GM18499 (cell line): ENCODE measurements around the gene ELMO2.

ENCODE experiments used
- ATAC-seq: cut with Tn5 transposase; IDR thresholded peaks from one replicate; pipeline ENCODE4 v1.9.1; 2021; ENCODE audit warnings: moderate number of reproducible peaks; ENCODE audit not compliant: insufficient read depth, unreplicated experiment

The ELMO2 gene, protein sequence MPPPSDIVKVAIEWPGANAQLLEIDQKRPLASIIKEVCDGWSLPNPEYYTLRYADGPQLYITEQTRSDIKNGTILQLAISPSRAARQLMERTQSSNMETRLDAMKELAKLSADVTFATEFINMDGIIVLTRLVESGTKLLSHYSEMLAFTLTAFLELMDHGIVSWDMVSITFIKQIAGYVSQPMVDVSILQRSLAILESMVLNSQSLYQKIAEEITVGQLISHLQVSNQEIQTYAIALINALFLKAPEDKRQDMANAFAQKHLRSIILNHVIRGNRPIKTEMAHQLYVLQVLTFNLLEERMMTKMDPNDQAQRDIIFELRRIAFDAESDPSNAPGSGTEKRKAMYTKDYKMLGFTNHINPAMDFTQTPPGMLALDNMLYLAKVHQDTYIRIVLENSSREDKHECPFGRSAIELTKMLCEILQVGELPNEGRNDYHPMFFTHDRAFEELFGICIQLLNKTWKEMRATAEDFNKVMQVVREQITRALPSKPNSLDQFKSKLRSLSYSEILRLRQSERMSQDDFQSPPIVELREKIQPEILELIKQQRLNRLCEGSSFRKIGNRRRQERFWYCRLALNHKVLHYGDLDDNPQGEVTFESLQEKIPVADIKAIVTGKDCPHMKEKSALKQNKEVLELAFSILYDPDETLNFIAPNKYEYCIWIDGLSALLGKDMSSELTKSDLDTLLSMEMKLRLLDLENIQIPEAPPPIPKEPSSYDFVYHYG

DNA sequence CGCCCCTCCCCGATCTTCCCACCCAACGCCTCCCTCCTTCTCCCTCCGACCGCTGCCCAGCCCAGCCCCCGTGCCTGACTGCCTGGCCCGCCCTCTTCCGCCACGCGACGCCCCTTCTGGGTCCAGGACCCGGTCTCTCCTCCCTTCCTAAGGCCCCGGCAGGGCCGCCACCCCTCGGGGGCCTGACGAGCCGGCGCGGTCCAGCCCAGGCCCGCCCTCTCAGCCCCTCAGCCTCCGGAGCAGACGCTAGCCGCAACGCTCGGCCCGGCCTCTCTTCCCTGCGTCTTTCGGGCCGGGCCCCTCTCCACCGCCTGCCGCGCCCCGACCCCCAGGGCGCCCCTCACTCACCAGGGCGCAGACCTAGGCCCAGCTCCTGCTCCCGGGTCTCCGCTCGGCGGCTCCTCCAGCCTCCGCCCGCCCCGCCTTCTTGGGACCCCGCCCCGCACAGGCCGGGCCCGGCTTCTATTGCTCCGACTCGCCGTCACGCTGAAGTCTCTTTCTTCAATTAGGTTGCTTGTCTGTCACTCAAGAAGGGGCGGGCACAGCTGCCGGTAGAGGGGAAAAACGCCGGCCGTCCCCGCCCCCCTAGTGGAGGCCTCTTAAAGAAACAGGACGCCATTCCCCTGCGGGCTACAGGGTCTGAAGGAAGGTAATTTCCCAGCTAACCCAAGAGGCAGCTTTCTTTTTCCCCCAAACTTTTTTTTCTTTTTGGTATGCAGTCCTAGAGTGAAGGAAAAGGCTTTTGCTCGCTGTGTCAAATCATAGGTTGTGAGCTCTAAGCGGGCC is at the start of gene ELMO2:
ELMO2 (minus strand) TSS at position 416 of the 786 bp plus-strand sequence. CDS start 12,133 bp downstream, outside the sequence.
- peak; percentile 56 for ATAC-seq

DNA sequence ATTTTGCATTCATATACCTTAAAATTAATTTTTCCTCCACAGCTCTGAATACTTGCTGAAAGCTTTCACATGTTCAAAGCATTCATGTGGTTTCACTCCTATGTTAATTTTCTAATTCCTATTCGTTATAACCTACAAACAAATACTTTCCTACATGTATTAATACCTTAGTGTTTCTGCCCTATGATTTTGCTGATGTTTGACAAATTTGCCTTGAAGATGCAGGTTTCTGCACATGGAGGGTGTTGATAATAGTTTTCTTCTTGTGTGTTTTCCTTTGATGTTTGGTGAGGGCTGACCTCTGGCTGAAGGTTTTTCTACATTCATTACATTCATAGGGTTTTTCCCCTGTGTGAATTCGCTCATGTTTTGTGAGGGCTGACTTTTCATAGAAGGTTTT is 49.3 kb upstream of the ELMO2 start:
- ATAC-seq = no peak

DNA sequence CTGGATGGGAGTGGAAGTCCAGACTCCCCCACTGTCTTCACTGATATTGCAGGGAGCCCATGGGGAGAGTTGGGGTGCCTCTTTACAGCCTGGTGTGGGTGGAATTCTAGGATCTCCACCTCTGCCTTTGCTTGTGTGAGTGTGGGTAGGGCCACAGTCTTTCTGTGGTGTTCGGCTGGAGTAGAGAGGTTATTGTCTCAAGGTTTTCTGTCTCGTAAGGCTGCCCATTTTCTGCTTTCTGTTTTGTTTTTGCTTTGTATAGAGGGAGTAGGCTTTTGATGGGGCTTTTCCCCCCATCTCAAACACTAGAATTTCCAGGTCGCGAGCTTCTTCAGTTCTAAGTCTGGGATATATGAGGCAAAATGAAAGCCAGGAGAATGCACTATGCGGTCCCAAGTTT is 40.4 kb upstream of the ELMO2 start:
- ATAC-seq = no peak

DNA sequence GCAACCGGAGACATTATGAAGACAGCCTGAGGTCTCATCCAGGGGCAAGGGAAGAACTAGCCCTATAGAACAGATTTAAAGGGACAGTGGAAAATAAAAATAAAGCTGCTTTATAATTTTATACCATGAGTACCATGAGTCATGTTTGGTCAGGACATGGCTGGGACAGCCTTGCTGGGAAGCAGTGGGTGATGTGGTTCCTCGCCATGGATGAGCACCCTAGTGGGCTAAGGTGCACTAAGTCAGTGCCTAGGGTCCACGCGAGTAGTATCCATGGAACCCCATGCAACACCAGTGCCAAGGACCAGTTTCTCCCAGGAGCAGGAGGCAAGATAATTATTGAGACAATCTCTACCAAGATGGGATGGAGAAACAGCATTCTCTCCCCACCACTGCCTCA is 33.4 kb upstream of the ELMO2 start:
- ATAC-seq = no peak

DNA sequence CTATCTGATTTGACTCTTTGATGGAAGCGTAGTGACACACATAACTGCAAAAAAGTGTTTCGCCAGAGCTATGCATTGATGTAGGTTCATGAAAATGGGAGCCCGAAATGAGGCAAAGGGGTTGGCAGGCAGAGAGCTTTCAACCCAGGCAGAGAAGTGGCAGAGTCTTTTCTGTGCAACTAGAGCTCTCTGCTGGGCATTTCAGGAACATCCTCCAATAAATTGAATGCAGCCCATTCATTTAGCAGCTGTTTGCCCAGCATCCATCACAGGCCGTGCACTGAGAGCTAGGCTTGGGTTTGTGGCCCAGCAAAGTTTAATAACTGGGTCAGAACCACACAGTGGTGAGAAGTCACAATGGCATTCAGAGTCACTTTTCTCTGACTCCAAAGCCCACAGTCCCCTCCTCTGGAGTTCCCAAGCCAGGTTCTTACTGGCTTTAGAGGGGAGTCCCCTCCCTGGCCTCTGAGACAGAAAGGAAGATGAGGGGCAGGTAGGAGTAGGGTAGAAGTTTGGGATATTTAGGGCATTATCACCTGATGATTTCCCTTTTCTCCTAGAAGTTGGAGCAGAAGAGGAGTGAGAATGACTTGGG is 31.8 kb upstream of the ELMO2 start:
- ATAC-seq = no peak

DNA sequence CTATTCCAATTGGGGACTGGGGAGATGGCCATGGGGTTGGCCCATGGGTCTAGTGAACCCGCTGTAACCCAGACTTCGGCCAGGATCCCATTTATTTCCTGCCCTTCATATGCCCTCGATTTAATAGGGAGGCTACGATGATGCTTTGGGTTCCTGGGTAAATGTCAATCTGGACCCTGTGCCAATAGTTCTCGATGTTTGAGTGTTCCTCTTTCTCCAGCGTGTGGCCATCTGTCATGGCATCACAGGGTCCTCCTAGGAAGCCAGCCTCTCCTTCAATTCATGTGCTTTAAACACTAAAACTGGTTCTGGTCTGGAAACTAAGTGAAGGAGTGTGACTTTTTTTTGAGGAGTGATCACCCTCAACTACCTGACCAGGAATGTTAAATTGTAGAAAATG is 28.7 kb upstream of the ELMO2 start:
- no peak for ATAC-seq

DNA sequence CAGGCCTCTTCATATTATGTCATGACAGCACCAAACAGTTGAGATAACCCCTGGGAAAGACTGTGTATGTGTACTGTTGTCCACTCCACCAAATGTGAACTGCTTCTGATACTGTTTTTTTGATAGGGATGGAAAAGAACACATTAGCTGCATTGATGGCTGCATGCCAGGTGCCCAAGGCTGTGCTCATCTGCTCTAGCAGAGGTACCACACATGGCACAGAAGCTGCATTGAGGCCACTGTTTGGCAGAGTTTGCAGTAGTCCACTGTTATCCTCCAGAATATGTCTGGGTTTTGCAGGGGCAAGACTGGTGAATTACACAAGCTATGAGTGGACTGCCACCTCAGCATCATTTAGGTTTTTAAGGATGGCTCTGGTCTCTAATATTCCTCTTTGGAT is 28.2 kb upstream of the ELMO2 start:
- no peak for ATAC-seq

DNA sequence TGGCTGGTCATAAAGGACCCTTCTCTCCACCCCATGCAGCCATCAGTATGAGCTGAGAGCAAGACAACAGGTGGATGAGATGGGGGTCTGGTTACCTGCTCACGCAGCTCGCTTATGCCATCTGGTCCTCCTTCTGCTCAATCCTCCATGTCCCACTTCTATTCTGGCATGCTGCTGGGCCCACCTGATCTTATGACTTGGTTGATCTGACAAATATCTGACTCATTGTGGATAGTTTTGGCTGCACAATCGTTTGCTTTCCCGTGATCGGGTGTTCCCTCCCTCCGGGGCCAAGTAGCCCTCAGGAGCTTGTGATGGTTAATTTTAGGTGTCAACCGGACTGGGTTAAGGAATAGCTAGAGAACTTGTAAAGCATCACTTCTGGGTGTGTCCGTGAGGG is 26.6 kb upstream of the ELMO2 start:
- ATAC-seq = no peak

DNA sequence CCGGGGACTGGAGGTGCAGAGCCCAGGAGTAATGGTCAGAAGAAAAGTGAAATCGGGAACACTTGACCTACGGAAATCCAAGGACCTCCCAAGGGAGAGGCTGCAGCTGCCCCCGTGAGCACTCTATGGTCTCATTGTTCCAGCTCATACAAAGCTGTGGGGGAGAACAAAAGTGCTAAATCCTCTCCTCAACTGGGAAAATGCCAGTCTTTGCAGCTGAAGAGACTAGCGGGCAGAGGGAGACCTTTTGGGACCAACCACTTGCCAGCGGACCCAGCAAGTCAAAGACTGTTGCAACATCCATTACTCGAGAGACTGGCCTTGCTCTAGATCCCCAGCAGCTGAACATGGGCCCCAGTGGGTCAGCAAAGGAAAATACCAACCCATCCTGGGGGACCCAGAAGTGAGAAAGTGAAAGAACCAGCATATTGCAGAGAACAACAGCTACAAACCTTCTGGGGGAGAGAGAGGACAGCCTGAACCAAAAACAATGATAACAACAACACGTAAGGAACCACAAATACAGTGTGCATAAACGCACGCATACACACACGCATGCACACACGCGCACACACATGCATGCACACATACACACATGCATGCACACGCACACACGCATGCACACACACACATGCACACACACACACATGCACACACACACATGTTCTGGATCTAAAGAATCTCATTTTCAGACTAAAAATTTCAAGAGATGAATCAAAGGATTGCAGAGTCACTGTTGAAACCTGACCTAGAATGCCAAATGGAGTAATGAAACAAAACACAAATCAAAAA is 24.7 kb upstream of the ELMO2 start:
- ATAC-seq = no peak

DNA sequence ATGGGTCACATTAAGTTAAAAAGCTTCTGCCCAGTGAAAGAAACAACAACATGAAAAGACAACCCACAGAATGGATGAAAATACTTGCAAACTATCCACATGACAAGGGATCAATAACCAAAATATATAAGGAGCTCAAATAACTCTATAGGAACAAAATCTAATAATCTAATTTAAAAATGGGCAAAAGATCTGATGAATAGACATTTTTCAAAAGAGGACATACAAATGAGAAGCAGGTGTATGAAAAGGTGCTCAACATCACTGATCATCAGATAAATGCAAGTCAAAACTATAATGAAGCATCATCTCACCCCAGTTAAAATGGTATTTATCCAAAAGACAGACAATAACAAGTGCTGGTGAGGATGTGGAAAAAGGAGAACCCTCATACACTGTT is 21.0 kb upstream of the ELMO2 start:
- ATAC-seq = no peak

DNA sequence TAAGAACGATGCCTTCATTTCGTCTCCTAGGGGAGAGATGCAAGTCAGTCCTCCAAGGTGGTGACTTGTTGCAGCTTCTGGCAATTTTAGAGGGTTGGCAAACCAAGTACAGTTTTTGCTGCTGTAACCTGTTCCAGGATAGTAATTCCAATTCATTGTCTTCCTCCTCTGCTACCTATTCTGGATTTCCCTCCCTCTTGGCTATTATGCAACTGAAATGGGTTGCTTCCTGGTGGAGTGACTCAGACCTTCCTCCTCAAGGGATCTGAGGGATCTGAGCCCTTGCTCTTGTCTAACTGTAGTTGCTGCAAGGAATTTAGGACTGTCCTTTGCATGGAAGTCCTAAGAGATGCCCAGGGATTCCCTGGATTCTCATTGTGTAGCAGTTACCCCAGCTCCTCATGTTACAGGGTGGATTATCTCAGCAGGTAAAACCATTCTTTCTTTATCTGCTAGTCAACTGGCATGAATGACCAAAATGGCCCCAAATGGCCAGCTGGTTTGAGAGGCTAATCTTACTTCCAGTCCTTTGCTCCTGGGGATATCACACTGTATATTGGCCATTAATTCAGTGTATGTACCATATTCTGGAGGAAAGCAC is 17.6 kb upstream of the ELMO2 start:
- ATAC-seq = no peak

DNA sequence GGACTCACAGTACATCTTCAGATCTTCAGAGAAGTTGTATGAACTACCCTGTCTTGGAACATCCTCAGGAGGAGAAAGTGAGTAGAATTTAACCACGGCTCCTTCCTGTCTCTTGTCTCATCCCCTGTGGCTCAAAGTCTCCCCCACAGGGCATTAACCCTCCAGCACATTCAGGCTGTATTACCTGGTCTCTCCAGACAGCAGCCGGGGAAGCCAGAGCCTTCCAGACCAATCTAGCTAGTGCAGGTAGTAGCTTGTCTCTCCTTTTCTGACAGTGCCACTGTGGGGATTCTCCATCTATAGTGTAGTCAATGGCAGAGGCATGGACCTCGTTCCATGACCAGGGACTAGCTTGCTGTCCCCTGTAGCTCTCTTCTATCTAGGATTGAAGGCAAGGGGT is 16.9 kb upstream of the ELMO2 start:
- ATAC-seq = no peak

DNA sequence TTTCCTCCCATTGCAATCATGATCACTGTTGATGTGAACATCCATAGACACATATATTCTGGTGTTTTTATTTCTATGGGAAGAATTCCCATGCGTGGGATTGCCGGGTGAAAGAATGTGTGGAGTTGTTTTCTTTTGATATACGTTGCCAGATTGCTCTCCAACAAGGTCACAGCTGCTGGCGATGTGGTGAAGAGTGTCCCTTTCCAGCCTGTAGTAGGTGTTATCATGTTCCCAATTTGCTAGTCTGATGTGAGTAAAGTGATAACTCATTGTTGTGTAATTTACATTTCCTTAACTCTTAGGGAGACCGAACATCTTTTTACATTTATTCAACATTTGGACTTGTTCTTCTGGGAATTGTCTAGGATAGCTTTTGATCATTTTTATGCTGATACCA is 14.5 kb upstream of the ELMO2 start:
- no peak for ATAC-seq

DNA sequence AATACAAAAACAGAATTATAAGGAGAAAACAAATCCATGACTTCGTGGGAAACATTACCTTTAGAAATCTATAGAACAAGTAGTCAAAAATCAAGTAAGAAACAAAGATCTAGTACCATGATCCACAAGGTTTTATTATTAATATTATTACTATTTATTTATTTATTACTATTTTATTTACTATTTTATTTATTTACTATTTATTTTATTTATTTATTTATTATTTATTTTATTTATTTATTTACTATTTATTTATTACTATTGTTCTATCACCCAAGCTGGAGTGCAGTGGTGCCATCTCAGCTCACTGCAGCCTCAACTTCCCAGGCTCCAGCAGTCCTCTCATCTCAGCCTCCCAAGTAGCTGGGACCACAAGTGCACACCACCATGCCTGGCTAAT is 13.5 kb upstream of the ELMO2 start:
- no peak for ATAC-seq

DNA sequence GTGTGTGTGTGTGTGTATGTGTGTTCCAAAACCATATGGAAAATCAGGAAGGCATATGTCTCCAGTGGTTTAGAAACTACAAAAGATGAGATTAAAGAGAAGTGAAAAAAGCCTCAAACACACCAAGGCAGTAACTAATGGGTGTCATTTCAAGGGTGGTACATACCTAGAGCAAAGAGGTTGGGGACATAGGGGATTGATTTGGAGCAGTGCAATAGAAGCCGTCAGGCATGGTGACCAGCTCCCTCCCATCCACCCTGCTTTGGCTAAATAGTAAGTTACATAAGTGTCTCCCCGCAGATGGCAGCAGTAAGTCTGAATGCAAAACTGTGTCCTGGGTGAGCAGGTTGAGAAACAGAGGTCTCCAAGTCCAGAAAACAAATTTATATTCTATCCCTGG is 10.4 kb upstream of the ELMO2 start:
- no peak for ATAC-seq

DNA sequence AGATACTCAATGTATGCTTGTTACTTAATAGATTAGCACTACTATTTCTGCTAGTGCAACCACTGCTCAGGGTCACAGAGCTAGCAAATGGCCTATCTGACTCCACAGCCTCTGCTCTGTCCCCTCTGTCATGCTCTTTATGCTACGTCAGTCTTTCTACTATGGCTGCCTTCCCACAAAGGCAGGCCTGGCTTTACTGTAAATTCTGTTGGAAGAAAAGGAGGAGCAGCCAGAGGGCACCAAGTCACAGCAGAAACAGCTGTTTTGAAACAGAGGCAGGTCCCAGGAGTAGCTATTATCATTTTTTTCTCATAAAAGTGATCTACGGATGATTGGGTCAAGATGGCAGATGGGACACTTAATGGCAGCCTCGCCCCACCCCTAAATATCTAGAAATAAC is 10.0 kb upstream of the ELMO2 start:
- no peak for ATAC-seq

DNA sequence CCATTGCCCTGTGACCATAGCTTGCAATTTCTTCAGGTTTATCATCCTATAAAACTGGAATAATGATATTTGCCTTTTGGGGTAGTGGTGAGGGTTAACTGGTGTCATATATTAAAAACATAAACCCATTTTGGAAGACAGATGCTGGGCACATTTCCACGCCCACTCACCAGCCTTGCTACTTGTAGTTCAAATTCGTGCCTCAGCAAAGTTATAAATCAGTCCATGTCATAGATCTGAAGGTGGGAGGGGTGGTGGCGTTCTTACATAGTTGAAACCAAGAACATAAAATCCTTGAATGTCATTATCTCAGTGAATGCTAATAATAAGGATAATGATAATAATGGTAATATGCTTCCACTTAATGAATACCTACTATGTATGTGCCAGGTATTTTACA is 9.4 kb upstream of the ELMO2 start:
- ATAC-seq = no peak

DNA sequence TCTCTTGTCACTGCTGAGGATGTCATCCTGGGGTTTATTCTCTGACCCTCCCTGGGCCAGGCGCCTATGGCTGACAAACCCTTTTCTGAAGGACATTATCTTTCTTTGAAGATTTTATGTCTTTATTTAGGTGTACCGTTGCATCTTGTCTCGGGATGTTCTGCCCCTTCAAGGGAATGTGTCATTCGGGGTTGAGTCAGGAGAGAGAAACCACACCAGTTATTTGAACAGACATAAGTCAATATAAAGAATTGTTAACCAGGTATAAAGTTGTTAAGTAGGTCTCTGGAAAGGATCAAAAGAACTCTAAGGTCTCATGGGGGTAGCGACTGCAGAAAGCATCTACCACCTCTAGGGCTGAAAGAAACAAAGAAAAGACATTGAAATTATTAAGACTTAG is 8.2 kb upstream of the ELMO2 start:
- no peak for ATAC-seq

DNA sequence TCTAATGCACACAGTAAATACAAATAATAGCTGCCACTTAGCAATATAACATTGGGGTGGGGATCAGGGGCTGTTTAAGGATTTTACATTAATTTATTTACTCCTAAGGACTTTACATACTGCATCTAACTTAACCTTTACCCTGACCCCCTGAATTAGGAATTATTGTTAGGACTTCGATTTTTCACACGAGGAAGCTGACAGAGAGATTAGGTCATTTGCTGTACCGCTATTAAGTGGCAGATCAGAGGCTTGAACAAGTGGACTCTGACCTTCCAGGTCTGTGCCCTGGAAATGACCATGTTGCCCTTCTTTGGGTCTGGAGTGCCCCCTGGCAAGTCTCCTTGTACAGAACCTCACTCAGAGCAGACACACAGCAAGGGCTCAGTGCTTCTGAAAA is 5.2 kb upstream of the ELMO2 start:
- ATAC-seq = no peak
